Hair follicle dermal papilla cell (primary cell): ENCODE results near the gene DAGLB. TPM values are rescaled to one million over a fixed set of nuclear protein-coding genes. Genes with fewer than 3 reads are reported as not detected.

Experiments
- total RNA-seq: library from RNA; depleted of rRNA; stranded (reverse); fragments of >200 nt; gene quantifications from 2 replicates; pipeline ENCODE4 v1.2.3, GENCODE V29; 2012

Gene DAGLB, protein sequence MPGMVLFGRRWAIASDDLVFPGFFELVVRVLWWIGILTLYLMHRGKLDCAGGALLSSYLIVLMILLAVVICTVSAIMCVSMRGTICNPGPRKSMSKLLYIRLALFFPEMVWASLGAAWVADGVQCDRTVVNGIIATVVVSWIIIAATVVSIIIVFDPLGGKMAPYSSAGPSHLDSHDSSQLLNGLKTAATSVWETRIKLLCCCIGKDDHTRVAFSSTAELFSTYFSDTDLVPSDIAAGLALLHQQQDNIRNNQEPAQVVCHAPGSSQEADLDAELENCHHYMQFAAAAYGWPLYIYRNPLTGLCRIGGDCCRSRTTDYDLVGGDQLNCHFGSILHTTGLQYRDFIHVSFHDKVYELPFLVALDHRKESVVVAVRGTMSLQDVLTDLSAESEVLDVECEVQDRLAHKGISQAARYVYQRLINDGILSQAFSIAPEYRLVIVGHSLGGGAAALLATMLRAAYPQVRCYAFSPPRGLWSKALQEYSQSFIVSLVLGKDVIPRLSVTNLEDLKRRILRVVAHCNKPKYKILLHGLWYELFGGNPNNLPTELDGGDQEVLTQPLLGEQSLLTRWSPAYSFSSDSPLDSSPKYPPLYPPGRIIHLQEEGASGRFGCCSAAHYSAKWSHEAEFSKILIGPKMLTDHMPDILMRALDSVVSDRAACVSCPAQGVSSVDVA
- total RNA-seq: 16.7 and 17.2 TPM in 2 replicates

GRCh38 chr7:6447581-6448199 lies at the start of gene DAGLB:
Gene DAGLB (minus strand): TSS chr7:6447954. CDS start chr7:6447842, 112 bp downstream.

Other genes with a start within 250 kb of the DAGLB start
- 60.7 and 70.3 TPM in 2 replicates for gene CYTH3, start 175.3 kb downstream of the DAGLB start, total RNA-seq
- 19.3 and 21.6 TPM in 2 replicates for gene FAM220A, start 99.0 kb downstream of the DAGLB start, total RNA-seq
- gene RAC1, start 73.4 kb downstream of the DAGLB start, total RNA-seq: 59.6 and 68.4 TPM in 2 replicates
- 221 and 231 TPM in 2 replicates for gene KDELR2, start 36.2 kb upstream of the DAGLB start, total RNA-seq
- 0.12 TPM in 1 of 2 replicates, not detected in the other for gene GRID2IP, start 103.5 kb upstream of the DAGLB start, total RNA-seq
- gene ZDHHC4, start 129.5 kb upstream of the DAGLB start, total RNA-seq: 41.2 and 43.8 TPM in 2 replicates
- gene INTS15, start 142.1 kb upstream of the DAGLB start, total RNA-seq: 12.5 and 13.6 TPM in 2 replicates
- 0.24 and 0.32 TPM in 2 replicates for gene ZNF853, start 167.7 kb upstream of the DAGLB start, total RNA-seq
- gene ZNF316, start 189.4 kb upstream of the DAGLB start, total RNA-seq: 20.2 and 20.3 TPM in 2 replicates